ENCODE data around the gene TIPRL. TPM values are rescaled to one million over a fixed set of nuclear protein-coding genes. Genes with fewer than 3 reads are reported as not detected.

Gene TIPRL
- 16.4 and 20.5 TPM in 2 replicates for polyA plus RNA-seq (2012; rRNA removed)
- polyA plus RNA-seq (2012; cell fraction: cytosol; rRNA removed), result 27.0 and 43.4 TPM in 2 replicates
- polyA plus RNA-seq (2012; cell fraction: nucleus; rRNA removed), result 6.0 and 11.4 TPM in 2 replicates

DNA sequence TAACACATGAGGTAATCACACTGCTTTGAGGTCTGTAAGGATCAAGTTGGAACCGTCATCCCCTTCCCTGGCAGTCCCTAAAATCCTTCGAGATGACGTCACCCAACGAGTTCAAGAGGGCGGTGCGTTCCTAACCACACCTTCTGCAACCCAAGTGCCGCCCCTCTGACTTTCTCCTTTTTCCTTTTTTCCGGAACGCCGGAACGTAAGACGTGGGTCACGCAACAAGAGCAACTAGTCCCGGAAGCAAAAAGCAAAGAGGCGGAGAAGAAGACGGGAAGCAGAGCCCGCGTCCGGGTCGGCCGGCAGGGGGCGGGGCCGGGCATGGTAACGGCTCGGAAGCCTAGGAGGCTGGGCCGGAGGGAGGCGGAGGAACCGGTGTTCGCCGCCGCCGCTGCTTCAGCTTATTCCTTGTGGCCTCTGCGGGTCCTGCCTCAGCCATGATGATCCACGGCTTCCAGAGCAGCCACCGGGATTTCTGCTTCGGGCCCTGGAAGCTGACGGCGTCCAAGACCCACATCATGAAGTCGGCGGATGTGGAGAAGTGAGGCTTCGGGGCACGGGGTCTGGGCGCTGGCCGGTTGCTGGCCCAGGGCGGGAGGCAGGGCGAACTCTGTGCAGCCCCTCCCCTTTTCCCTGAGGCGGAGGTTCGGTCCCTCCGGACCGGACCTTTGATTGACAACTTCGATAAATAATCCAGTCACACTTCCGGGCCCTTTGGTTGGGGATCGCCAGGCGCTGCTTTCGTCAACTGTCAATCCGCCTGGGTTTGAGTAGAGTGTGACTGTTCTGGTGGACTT lies at the start of gene TIPRL:
TIPRL (plus strand) TSS at position 325 of the 800 bp plus-strand sequence; CDS start at position 441, 116 bp downstream.
- Histone ChIP-seq H3K27me3 (ENCODE audit: insufficient read depth) (no peaks in the 10 kb centered on the region), H4K20me1 (ENCODE audit: insufficient read depth) (no peaks in the 10 kb centered on the region), H3K4me2 (peak within 1 kb of the TSS; percentile 92), H3K9me2 (no peaks in the 10 kb centered on the region), H3K4me3 (ENCODE audit: low read depth in 2 of 2, low read length in 1 of 2) (peak within 1 kb of the TSS; percentile 80 to 97), H3K9me3 (no peaks in the 10 kb centered on the region), H3F3A (replicated peaks; ENCODE audit: insufficient read depth) (peaks cover 20% of the 10 kb centered on the region), H3K27ac (ENCODE audit: low read depth in 2 of 2, low read length in 1 of 2) (peak within 1 kb of the TSS; percentile 91 to 93), H3K79me2 (ENCODE audit: insufficient read depth) (peaks cover 47% of the 10 kb centered on the region), H3K36me3 (replicated peaks in 1 of 2; ENCODE audit: control insufficient read depth in 1 of 2, insufficient read depth in 2 of 2, low read length in 1 of 2) (peaks cover 2 to 5% of the 10 kb centered on the region in 2 experiments), H3K4me1 (ENCODE audit: control insufficient read depth in 1 of 2, insufficient read depth in 2 of 2, low read depth in 1 of 2, low read length in 1 of 2) (peaks cover 0 to 4% of the 10 kb centered on the region in 2 experiments; a peak in 1 of 4 replicates), H2AFZ (ENCODE audit: low read depth) (peak within 1 kb of the TSS; percentile 92), H3K9ac (peak within 1 kb of the TSS; percentile 89)
- WGBS (ENCODE audit: low lambda C conversion rate), result 0% methylated on average over 37 of the region's 56 CpGs
- ChIA-PET POLR2A (no interaction called here), CTCF (interaction anchor here (1.1 kb wide), 1 partner anchor 54 kb away, joined by 3 read pairs; no protein-coding TSS in a partner anchor)
- DNase-seq, result peak; percentile 90
- TF ChIP-seq, protein P1, sequence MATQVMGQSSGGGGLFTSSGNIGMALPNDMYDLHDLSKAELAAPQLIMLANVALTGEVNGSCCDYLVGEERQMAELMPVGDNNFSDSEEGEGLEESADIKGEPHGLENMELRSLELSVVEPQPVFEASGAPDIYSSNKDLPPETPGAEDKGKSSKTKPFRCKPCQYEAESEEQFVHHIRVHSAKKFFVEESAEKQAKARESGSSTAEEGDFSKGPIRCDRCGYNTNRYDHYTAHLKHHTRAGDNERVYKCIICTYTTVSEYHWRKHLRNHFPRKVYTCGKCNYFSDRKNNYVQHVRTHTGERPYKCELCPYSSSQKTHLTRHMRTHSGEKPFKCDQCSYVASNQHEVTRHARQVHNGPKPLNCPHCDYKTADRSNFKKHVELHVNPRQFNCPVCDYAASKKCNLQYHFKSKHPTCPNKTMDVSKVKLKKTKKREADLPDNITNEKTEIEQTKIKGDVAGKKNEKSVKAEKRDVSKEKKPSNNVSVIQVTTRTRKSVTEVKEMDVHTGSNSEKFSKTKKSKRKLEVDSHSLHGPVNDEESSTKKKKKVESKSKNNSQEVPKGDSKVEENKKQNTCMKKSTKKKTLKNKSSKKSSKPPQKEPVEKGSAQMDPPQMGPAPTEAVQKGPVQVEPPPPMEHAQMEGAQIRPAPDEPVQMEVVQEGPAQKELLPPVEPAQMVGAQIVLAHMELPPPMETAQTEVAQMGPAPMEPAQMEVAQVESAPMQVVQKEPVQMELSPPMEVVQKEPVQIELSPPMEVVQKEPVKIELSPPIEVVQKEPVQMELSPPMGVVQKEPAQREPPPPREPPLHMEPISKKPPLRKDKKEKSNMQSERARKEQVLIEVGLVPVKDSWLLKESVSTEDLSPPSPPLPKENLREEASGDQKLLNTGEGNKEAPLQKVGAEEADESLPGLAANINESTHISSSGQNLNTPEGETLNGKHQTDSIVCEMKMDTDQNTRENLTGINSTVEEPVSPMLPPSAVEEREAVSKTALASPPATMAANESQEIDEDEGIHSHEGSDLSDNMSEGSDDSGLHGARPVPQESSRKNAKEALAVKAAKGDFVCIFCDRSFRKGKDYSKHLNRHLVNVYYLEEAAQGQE (IDR thresholded peaks at IDR 0.05; ENCODE audit: low read depth, low read length), result peak; percentile 10; the same call in 1 of the 2 replicates
- TF ChIP-seq ELF1 (IDR thresholded peaks at IDR 0.05) (peak; percentile 92), GABPA (IDR thresholded peaks at IDR 0.05; ENCODE audit: low read depth) (peak; percentile 97), NFIC (IDR thresholded peaks at IDR 0.05; ENCODE audit: borderline replicate concordance) (no peak), MXI1 (IDR thresholded peaks at IDR 0.05; ENCODE audit: low read depth, low read length) (peak; percentile 50), YY1 (IDR thresholded peaks at IDR 0.05; ENCODE audit: low read depth) (peak; percentile 50), RFX5 (IDR thresholded peaks at IDR 0.05; ENCODE audit: low read length) (0 out of 2 replicates have a peak, but pooled peaks have one; percentile 38), TEAD4 (IDR thresholded peaks at IDR 0.05; ENCODE audit: borderline replicate concordance, insufficient read depth) (no peak), GATA2 (CRISPR knock-in tag; IDR thresholded peaks at IDR 0.05) (no peak), RAD21 (IDR thresholded peaks at IDR 0.05; ENCODE audit: low read length) (peak; percentile 24), RXRA (IDR thresholded peaks at IDR 0.05; ENCODE audit: borderline replicate concordance, low read depth) (no peak), TAF1 (IDR thresholded peaks at IDR 0.05; ENCODE audit: borderline replicate concordance, low read depth, low read length) (peak; percentile 67; the same call in 1 of the 2 replicates), TCF12 (IDR thresholded peaks at IDR 0.05) (no peak), POLR2AphosphoS5 (IDR thresholded peaks at IDR 0.05; ENCODE audit: low read depth, low read length) (peak; percentile 52; the same call in 1 of the 2 replicates), EP300 (IDR thresholded peaks at IDR 0.05; ENCODE audit: borderline replicate concordance in 1 of 2, low read depth in 1 of 2, low read length in 1 of 2) (no peak), JUND (IDR thresholded peaks at IDR 0.05) (peak; percentile 8; the same call in 1 of the 2 replicates), RCOR1 (IDR thresholded peaks at IDR 0.05; ENCODE audit: low read length) (peak; percentile 7; the same call in 1 of the 2 replicates), FOSL2 (IDR thresholded peaks at IDR 0.05; ENCODE audit: borderline replicate concordance, low read depth) (peak; percentile 21; the same call in 1 of the 2 replicates)
- TF ChIP-seq, protein P2, sequence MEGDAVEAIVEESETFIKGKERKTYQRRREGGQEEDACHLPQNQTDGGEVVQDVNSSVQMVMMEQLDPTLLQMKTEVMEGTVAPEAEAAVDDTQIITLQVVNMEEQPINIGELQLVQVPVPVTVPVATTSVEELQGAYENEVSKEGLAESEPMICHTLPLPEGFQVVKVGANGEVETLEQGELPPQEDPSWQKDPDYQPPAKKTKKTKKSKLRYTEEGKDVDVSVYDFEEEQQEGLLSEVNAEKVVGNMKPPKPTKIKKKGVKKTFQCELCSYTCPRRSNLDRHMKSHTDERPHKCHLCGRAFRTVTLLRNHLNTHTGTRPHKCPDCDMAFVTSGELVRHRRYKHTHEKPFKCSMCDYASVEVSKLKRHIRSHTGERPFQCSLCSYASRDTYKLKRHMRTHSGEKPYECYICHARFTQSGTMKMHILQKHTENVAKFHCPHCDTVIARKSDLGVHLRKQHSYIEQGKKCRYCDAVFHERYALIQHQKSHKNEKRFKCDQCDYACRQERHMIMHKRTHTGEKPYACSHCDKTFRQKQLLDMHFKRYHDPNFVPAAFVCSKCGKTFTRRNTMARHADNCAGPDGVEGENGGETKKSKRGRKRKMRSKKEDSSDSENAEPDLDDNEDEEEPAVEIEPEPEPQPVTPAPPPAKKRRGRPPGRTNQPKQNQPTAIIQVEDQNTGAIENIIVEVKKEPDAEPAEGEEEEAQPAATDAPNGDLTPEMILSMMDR (IDR thresholded peaks at IDR 0.05), result peak; percentile 49
- TF ChIP-seq, protein P3, sequence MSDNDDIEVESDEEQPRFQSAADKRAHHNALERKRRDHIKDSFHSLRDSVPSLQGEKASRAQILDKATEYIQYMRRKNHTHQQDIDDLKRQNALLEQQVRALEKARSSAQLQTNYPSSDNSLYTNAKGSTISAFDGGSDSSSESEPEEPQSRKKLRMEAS (IDR thresholded peaks at IDR 0.05; ENCODE audit: low read depth), result peak; percentile 80
- TF ChIP-seq, protein P4, sequence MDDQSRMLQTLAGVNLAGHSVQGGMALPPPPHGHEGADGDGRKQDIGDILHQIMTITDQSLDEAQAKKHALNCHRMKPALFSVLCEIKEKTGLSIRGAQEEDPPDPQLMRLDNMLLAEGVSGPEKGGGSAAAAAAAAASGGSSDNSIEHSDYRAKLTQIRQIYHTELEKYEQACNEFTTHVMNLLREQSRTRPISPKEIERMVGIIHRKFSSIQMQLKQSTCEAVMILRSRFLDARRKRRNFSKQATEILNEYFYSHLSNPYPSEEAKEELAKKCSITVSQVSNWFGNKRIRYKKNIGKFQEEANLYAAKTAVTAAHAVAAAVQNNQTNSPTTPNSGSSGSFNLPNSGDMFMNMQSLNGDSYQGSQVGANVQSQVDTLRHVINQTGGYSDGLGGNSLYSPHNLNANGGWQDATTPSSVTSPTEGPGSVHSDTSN (IDR thresholded peaks at IDR 0.05), result peak; percentile 71
- TF ChIP-seq, protein P5, sequence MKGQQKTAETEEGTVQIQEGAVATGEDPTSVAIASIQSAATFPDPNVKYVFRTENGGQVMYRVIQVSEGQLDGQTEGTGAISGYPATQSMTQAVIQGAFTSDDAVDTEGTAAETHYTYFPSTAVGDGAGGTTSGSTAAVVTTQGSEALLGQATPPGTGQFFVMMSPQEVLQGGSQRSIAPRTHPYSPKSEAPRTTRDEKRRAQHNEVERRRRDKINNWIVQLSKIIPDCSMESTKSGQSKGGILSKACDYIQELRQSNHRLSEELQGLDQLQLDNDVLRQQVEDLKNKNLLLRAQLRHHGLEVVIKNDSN (IDR thresholded peaks at IDR 0.05; ENCODE audit: borderline replicate concordance, low read depth), result no peak
- TF ChIP-seq, protein P6, sequence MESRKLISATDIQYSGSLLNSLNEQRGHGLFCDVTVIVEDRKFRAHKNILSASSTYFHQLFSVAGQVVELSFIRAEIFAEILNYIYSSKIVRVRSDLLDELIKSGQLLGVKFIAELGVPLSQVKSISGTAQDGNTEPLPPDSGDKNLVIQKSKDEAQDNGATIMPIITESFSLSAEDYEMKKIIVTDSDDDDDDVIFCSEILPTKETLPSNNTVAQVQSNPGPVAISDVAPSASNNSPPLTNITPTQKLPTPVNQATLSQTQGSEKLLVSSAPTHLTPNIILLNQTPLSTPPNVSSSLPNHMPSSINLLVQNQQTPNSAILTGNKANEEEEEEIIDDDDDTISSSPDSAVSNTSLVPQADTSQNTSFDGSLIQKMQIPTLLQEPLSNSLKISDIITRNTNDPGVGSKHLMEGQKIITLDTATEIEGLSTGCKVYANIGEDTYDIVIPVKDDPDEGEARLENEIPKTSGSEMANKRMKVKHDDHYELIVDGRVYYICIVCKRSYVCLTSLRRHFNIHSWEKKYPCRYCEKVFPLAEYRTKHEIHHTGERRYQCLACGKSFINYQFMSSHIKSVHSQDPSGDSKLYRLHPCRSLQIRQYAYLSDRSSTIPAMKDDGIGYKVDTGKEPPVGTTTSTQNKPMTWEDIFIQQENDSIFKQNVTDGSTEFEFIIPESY (IDR thresholded peaks at IDR 0.05; ENCODE audit: borderline replicate concordance, low read depth), result no peak
